Activated CD4-positive, alpha-beta T cell treated with anti-CD3 and anti-CD28 coated beads for 36 hours (primary cell): Measurements from ENCODE around the gene NPC2. TPM values are rescaled to one million over a fixed set of nuclear protein-coding genes. Genes with fewer than 3 reads are reported as not detected.

Experiments used
- ATAC-seq: fragments of 200-7000 bp; cut with Tn5 transposase; one replicate; pipeline ENCODE4 v1.10.0; 2021; ENCODE audit warnings: mild to moderate bottlenecking, moderate library complexity
- CTCF ChIA-PET: fragments of 350-600 bp; sonication (Branson Sonifier 250); formaldehyde crosslinking; loops from one replicate; lab custom pipeline; 2021; ENCODE audit warnings: antibody characterized with exemption; lab: Charles Lee
- POLR2A ChIA-PET: fragments of 350-600 bp; sonication (Branson Sonifier 250); formaldehyde crosslinking; loops from one replicate; lab custom pipeline; 2021; ENCODE audit warnings: antibody characterized with exemption, inconsistent platforms; lab: Charles Lee
- DNase-seq: peaks from one replicate; pipeline ENCODE4 v3.0.0-alpha.2; 2020
- H3K27ac Mint-ChIP-seq: one replicate; pipeline ENCODE4 v1.8.0; 2021; ENCODE audit warnings: mixed read lengths
- H3K27me3 Mint-ChIP-seq: one replicate; pipeline ENCODE4 v1.8.0; 2021; ENCODE audit warnings: mixed read lengths
- H3K36me3 Mint-ChIP-seq: one replicate; pipeline ENCODE4 v1.8.0; 2021; ENCODE audit warnings: low read depth, mixed read lengths
- H3K4me1 Mint-ChIP-seq: one replicate; pipeline ENCODE4 v1.8.0; 2021; ENCODE audit warnings: mixed read lengths
- H3K4me3 Mint-ChIP-seq: one replicate; pipeline ENCODE4 v1.8.0; 2021; ENCODE audit warnings: mild to moderate bottlenecking, moderate library complexity, mixed read lengths
- H3K9me3 Mint-ChIP-seq: one replicate; pipeline ENCODE4 v1.8.0; 2021; ENCODE audit warnings: low read depth, mixed read lengths
- intact Hi-C, 2 experiments: fragments of 100-400 bp; cut with DNase I in 1 of 2; cut with micrococcal nuclease in 1 of 2; formaldehyde crosslinking; loops; one replicate each; pipeline versions ENCODE4 v1.14.2 to v1.15.1; 2022 to 2024; cut with DNase I, micrococcal nuclease
- total RNA-seq, 2 experiments: library from RNA; stranded (reverse); gene quantifications; one replicate each; pipeline ENCODE4 v1.2.3, GENCODE V29; 2021

The NPC2 gene
- total RNA-seq, 2 experiments from 2014 or later: 27.3 to 56.9 TPM

- Mint-ChIP-seq H3K27me3 (no peaks in the 10 kb centered on the region), H3K9me3 (no peaks in the 10 kb centered on the region), H3K4me1 (no peaks in the 10 kb centered on the region), H3K27ac (no peak overlapping the region), H3K36me3 (peaks cover 19% of the 10 kb centered on the region), H3K4me3 (no peak overlapping the region)
- intact Hi-C loops: no loop called here
- ChIA-PET CTCF (interaction anchor here (1.1 kb wide), 1 partner anchor 9 kb away, joined by 3 read pairs; no protein-coding TSS in a partner anchor), POLR2A (no interaction called here)
- ATAC-seq (no peak), DNase-seq (no peak)
These were observed 10.5 kb downstream of the NPC2 start for GRCh38 chr14:74482571-74482970.

GRCh38 chr14:74480046-74480445, 13.1 kb downstream of the NPC2 start:
- no peak for DNase-seq
- H3K36me3 Mint-ChIP-seq: peaks cover 22% of the 10 kb centered on the region
- H3K4me1 Mint-ChIP-seq: no peaks in the 10 kb centered on the region
- no peaks in the 10 kb centered on the region for H3K9me3 Mint-ChIP-seq
- no peak for ATAC-seq
- intact Hi-C loops: no loop called here
- no peaks in the 10 kb centered on the region for H3K27me3 Mint-ChIP-seq
- no peak overlapping the region for H3K4me3 Mint-ChIP-seq
- ChIA-PET CTCF (interaction anchor here (0.5 kb wide), 1 partner anchor 60 kb away, joined by 3 read pairs; no protein-coding TSS in a partner anchor), POLR2A (no interaction called here)
- H3K27ac Mint-ChIP-seq: no peak overlapping the region

- Mint-ChIP-seq H3K27me3 (no peaks in the 10 kb centered on the region), H3K4me1 (no peaks in the 10 kb centered on the region), H3K4me3 (no peak overlapping the region), H3K36me3 (peaks cover 19% of the 10 kb centered on the region), H3K27ac (no peak overlapping the region), H3K9me3 (no peaks in the 10 kb centered on the region)
- ChIA-PET POLR2A (no interaction called here), CTCF (interaction anchor here (0.5 to 0.9 kb wide), 2 partner anchors 11 to 1006 kb away, joined by 3 to 4 read pairs; no protein-coding TSS in a partner anchor)
- no peak for DNase-seq
- intact Hi-C loops: no loop called here
- no peak for ATAC-seq
These were observed 14.0 kb downstream of the NPC2 start for GRCh38 chr14:74478996-74479635.

GRCh38 chr14:74476607-74477006, 16.5 kb downstream of the NPC2 start:
- intact Hi-C loops: no loop called here
- Mint-ChIP-seq H3K4me3 (no peak overlapping the region), H3K9me3 (no peaks in the 10 kb centered on the region), H3K4me1 (no peaks in the 10 kb centered on the region), H3K36me3 (peaks cover 12% of the 10 kb centered on the region), H3K27me3 (no peaks in the 10 kb centered on the region), H3K27ac (no peak overlapping the region)
- ChIA-PET POLR2A (no interaction called here), CTCF (interaction anchor here (0.5 kb wide), 1 partner anchor 405 kb away, joined by 3 read pairs; no protein-coding TSS in a partner anchor)
- DNase-seq: no peak
- ATAC-seq: no peak

GRCh38 chr14:74476107-74476506, 17.0 kb downstream of the NPC2 start:
- DNase-seq: no peak
- H3K4me3 Mint-ChIP-seq: no peak overlapping the region
- intact Hi-C loops: no loop called here
- H3K27me3 Mint-ChIP-seq: no peaks in the 10 kb centered on the region
- H3K9me3 Mint-ChIP-seq: no peaks in the 10 kb centered on the region
- no peak for ATAC-seq
- ChIA-PET POLR2A (no interaction called here), CTCF (interaction anchor here (0.8 kb wide), 1 partner anchor 78 kb away, joined by 3 read pairs; no protein-coding TSS in a partner anchor)
- H3K4me1 Mint-ChIP-seq: no peaks in the 10 kb centered on the region
- H3K36me3 Mint-ChIP-seq: peaks cover 9% of the 10 kb centered on the region
- H3K27ac Mint-ChIP-seq: no peak overlapping the region

GRCh38 chr14:74475678-74476077, 17.4 kb downstream of the NPC2 start:
- ATAC-seq: no peak
- Mint-ChIP-seq H3K9me3 (no peaks in the 10 kb centered on the region), H3K27ac (no peak overlapping the region), H3K27me3 (no peaks in the 10 kb centered on the region), H3K4me3 (no peak overlapping the region), H3K4me1 (no peaks in the 10 kb centered on the region), H3K36me3 (peaks cover 9% of the 10 kb centered on the region)
- CTCF ChIA-PET: interaction anchor here (0.5 to 0.8 kb wide), 2 partner anchors 78 to 162 kb away, joined by 3 read pairs; no protein-coding TSS in a partner anchor
- no peak for DNase-seq
- POLR2A ChIA-PET: no interaction called here
- intact Hi-C loops: no loop called here

GRCh38 chr14:74474376-74474775, 18.7 kb downstream of the NPC2 start:
- ATAC-seq (no peak), DNase-seq (no peak)
- no peaks in the 10 kb centered on the region for H3K4me1 Mint-ChIP-seq
- ChIA-PET CTCF (interaction anchor here (0.5 kb wide), 1 partner anchor 77 kb away, joined by 3 read pairs; no protein-coding TSS in a partner anchor), POLR2A (no interaction called here)
- no peak overlapping the region for H3K4me3 Mint-ChIP-seq
- H3K36me3 Mint-ChIP-seq: peaks cover 5% of the 10 kb centered on the region
- H3K27me3 Mint-ChIP-seq: no peaks in the 10 kb centered on the region
- H3K27ac Mint-ChIP-seq: no peak overlapping the region
- intact Hi-C loops: no loop called here
- H3K9me3 Mint-ChIP-seq: no peaks in the 10 kb centered on the region

- no peak for DNase-seq
- Mint-ChIP-seq H3K4me3 (no peak overlapping the region), H3K9me3 (no peaks in the 10 kb centered on the region), H3K27me3 (no peaks in the 10 kb centered on the region), H3K4me1 (no peaks in the 10 kb centered on the region), H3K27ac (no peak overlapping the region), H3K36me3 (peaks cover 2% of the 10 kb centered on the region)
- CTCF ChIA-PET: no interaction called here
- ATAC-seq: no peak
- intact Hi-C loops: no loop called here
- POLR2A ChIA-PET: no interaction called here
These were observed 20.5 kb downstream of the NPC2 start for GRCh38 chr14:74472601-74473000.

- intact Hi-C loops: no loop called here
- POLR2A ChIA-PET: no interaction called here
These were observed 23.3 kb downstream of the NPC2 start for GRCh38 chr14:74469548-74470518.

GRCh38 chr14:74468513-74468912, 24.6 kb downstream of the NPC2 start:
- no peak for ATAC-seq
- Mint-ChIP-seq H3K27ac (no peak overlapping the region), H3K4me3 (no peak overlapping the region), H3K27me3 (no peaks in the 10 kb centered on the region), H3K4me1 (no peaks in the 10 kb centered on the region), H3K9me3 (no peaks in the 10 kb centered on the region), H3K36me3 (no peaks in the 10 kb centered on the region)
- ChIA-PET CTCF (interaction anchor here (0.7 kb wide), 1 partner anchor 16 kb away, joined by 3 read pairs; no protein-coding TSS in a partner anchor), POLR2A (no interaction called here)
- DNase-seq: no peak
- intact Hi-C loops: no loop called here

More at GRCh38 chr14:74469548-74470518, 23.3 kb downstream of the NPC2 start:
- H3K4me1 Mint-ChIP-seq: no peaks in the 10 kb centered on the region
- no peaks in the 10 kb centered on the region for H3K36me3 Mint-ChIP-seq
- CTCF ChIA-PET: no interaction called here
- H3K4me3 Mint-ChIP-seq: no peak overlapping the region
- no peak overlapping the region for H3K27ac Mint-ChIP-seq
- H3K9me3 Mint-ChIP-seq: no peaks in the 10 kb centered on the region
- ATAC-seq (no peak), DNase-seq (no peak)
- no peaks in the 10 kb centered on the region for H3K27me3 Mint-ChIP-seq

- POLR2A ChIA-PET: no interaction called here
- CTCF ChIA-PET: no interaction called here
- ATAC-seq: no peak
- no peak overlapping the region for H3K4me3 Mint-ChIP-seq
- DNase-seq: no peak
- no peaks in the 10 kb centered on the region for H3K4me1 Mint-ChIP-seq
- no peaks in the 10 kb centered on the region for H3K36me3 Mint-ChIP-seq
- no peaks in the 10 kb centered on the region for H3K9me3 Mint-ChIP-seq
- H3K27ac Mint-ChIP-seq: no peak overlapping the region
- intact Hi-C loops: no loop called here
- peaks cover 5% of the 10 kb centered on the region for H3K27me3 Mint-ChIP-seq
These were observed 27.8 kb downstream of the NPC2 start for GRCh38 chr14:74465335-74465734.
